HUES6 (cell line): ENCODE measurements around the gene SELPLG.

Experiments used
- H3K27ac ChIP-seq: 2 replicates; pipeline ENCODE4 v1.7.0; 2013; ENCODE audit warnings: low read depth, mild to moderate bottlenecking, low read length, inconsistent platforms
- H3K27me3 ChIP-seq: 2 replicates; pipeline ENCODE4 v1.6.1; 2013; ENCODE audit warnings: low read length; ENCODE audit not compliant: control insufficient read depth, insufficient read depth
- H3K36me3 ChIP-seq: 2 replicates; pipeline ENCODE4 v1.6.1; 2013; ENCODE audit warnings: low read length; ENCODE audit not compliant: control insufficient read depth, insufficient read depth
- H3K4me1 ChIP-seq: 2 replicates; pipeline ENCODE4 v1.6.1; 2013; ENCODE audit warnings: low read length; ENCODE audit not compliant: control insufficient read depth, insufficient read depth
- H3K4me3 ChIP-seq: 2 replicates; pipeline ENCODE4 v1.5.1; 2013; ENCODE audit warnings: low read depth, low read length
- H3K9ac ChIP-seq: one replicate; pipeline ENCODE4 v1.6.1; 2013; ENCODE audit warnings: mild to moderate bottlenecking, low read length
- H3K9me3 ChIP-seq: 2 replicates; pipeline ENCODE4 v1.6.1; 2013; ENCODE audit warnings: low read depth, low read length; ENCODE audit not compliant: control insufficient read depth, insufficient read depth

SELPLG gene, protein sequence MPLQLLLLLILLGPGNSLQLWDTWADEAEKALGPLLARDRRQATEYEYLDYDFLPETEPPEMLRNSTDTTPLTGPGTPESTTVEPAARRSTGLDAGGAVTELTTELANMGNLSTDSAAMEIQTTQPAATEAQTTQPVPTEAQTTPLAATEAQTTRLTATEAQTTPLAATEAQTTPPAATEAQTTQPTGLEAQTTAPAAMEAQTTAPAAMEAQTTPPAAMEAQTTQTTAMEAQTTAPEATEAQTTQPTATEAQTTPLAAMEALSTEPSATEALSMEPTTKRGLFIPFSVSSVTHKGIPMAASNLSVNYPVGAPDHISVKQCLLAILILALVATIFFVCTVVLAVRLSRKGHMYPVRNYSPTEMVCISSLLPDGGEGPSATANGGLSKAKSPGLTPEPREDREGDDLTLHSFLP

DNA sequence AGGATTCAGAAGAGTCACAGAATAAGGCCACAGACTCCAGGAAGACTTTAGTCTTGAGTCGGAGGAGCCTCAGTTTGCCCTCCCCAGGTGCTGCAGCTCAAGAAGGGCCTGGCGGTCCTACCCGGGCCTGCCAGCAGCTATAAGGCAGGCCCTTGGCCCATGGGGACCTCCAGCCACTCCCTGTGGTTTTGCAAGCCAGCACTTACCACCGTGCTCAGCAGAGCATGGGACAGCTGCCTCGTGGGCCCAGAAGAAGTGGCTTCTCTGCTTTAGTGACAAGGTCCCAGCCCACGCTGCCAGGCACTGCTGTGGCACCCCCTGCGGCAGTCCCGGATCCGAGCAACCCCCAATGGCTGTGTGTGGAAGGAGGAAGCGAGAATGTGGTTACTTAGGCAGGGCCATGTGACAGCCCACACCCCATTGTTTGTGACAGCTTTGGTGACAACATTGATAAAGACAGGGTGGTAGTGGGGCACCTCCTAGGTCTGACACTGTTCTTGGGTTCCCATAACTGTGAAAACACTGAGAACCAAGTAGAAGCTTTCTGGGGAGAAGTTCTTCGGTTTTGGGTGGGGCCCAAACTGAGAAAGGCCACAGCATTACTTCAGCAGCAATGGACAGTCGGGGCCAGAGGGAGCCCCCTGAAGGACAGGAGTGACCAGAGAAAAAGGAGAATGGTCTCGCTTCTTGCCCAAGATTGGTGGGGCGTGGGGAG, at the start of gene SELPLG:
SELPLG (minus strand) TSS at position 361 of the 715 bp plus-strand sequence. CDS start 9,587 bp downstream, outside the sequence.
- no peaks in the 10 kb centered on the region for H3K36me3 ChIP-seq
- H3K4me1 ChIP-seq = peaks cover 50% of the 10 kb centered on the region
- H3K27ac ChIP-seq = no peak within 1 kb of the TSS
- H3K9ac ChIP-seq = no peak within 1 kb of the TSS
- no peaks in the 10 kb centered on the region for H3K9me3 ChIP-seq
- H3K4me3 ChIP-seq = no peak within 1 kb of the TSS
- H3K27me3 ChIP-seq = no peaks in the 10 kb centered on the region

DNA sequence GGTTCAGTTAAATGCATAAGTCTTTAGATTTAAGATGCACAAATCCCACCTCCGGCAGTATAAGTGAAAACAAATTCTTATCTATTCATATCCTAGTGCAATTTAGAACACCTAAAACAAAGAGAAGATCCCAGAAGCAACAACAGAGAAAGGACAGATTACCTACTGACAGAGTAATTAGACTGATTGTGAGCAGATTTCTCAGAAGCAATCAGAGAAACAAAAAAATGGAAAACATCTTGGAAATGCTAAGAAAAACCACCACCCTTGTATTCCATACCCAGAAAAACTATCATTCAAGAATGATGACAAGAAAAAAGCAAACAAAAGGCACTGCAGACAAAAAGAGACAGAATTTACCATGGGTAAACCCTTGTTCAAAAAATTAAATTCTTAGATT, 47.6 kb upstream of the SELPLG start:
- Histone ChIP-seq H3K9me3 (no peaks in the 10 kb centered on the region), H3K27ac (no peak overlapping the region), H3K36me3 (peaks cover 16% of the 10 kb centered on the region), H3K9ac (no peak overlapping the region), H3K4me3 (no peak overlapping the region), H3K27me3 (no peaks in the 10 kb centered on the region), H3K4me1 (peaks cover 19% of the 10 kb centered on the region)

DNA sequence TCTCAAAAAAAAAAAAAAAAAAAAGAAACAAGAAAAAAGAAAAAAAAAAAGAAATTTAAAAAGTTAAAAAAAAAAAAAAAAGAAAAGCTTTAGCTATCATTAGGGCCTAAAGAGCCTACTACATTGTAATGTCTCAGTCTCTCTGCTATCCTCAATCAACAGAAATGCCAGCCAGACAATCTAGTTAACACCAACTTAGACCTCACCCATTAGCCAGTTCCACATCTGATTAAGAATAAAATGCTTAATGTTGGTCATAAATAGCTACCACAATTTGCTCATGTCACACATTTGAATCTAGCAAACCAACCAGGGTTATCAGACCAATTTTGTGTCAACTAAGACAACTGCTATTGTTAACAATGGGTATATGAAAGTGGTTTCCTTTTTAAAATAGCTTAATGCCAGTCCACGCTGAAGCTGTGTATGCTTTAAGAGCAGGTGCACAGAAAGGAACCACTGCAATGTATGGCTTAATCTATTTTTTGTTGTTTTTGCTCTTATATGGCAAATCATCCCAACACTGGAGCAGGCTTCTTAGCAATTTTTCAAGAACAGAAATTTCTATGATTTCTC, 45.5 kb upstream of the SELPLG start:
- Histone ChIP-seq H3K27ac (no peak overlapping the region), H3K36me3 (peaks cover 25% of the 10 kb centered on the region), H3K9ac (no peak overlapping the region), H3K4me3 (no peak overlapping the region), H3K4me1 (peaks cover 7% of the 10 kb centered on the region), H3K27me3 (no peaks in the 10 kb centered on the region), H3K9me3 (no peaks in the 10 kb centered on the region)

DNA sequence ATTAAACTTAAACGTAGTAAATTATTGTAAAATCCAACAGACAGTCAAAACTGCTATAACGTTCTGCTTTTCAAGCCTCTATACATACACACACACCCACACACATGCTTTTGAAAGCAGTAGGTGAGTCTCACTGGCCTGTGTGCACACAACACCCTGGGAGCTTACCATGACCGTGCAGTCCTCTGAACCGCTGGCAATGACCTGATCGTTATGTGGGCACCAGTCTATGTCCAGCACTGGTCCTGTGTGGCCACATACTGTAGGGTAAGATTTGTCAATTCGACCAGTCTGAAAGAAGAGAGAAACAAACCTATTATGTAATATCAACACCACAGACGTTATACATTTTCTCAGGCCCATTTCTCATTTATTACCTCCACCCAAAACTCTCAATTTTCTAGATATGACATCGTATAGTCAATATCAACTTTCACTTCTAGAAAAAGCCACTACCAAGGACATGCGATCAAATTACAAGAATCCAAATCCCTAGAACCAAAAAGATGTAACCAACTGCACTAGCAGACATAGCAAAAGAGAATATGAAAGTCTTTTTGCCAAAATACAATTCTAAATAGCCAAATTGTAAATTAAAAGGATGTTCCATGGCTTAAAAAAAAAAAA, 44.5 kb upstream of the SELPLG start:
- Histone ChIP-seq H3K9me3 (no peaks in the 10 kb centered on the region), H3K36me3 (peaks cover 27% of the 10 kb centered on the region)

DNA sequence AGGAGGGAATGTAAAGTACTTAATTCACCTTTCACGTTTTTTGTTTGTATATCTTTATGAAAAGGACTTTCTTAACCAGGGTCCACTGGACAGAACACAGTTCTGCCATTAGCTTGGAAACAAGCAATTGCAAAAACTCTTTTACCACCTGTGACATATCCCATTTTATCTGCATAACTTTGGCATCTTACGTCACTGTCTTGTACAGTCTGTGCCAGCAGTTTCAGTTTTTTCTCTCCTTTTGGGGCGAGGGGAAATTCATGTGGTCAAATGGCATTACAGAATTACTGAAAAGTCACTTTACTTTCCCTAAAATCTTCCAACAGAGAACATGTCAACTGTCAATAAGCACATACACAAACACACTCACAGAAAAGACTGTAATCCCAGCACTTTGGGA, 43.7 kb upstream of the SELPLG start:
- Histone ChIP-seq H3K27ac (no peak overlapping the region), H3K36me3 (peaks cover 33% of the 10 kb centered on the region), H3K9ac (no peak overlapping the region), H3K4me1 (no peaks in the 10 kb centered on the region), H3K4me3 (no peak overlapping the region), H3K9me3 (no peaks in the 10 kb centered on the region), H3K27me3 (no peaks in the 10 kb centered on the region)

More for the DNA sequence above, 44.5 kb upstream of the SELPLG start:
- no peak overlapping the region for H3K27ac ChIP-seq
- H3K27me3 ChIP-seq = no peaks in the 10 kb centered on the region
- no peaks in the 10 kb centered on the region for H3K4me1 ChIP-seq
- no peak overlapping the region for H3K9ac ChIP-seq
- H3K4me3 ChIP-seq = no peak overlapping the region

DNA sequence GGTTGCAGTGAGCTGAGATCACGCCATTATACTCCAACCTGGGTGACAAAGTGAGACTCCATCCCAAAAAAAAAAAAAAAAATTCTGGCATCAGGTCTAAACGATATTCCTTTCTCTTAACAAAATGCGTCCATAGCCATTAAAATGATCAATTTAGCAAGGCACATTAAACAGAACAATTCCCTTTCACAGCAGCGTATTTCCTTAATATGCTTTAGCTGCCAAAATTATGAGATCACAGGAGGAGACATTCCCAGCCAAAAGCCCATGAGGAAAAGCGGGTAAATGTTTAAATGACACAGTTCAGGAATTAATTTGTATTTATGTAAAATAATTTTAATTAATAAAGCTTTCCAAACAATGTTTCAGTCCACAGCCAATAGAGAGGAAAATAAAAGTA, 43.0 kb upstream of the SELPLG start:
- Histone ChIP-seq H3K4me3 (no peak overlapping the region), H3K9me3 (no peaks in the 10 kb centered on the region), H3K4me1 (no peaks in the 10 kb centered on the region), H3K36me3 (peaks cover 33% of the 10 kb centered on the region), H3K27me3 (no peaks in the 10 kb centered on the region), H3K27ac (no peak overlapping the region), H3K9ac (no peak overlapping the region)

DNA sequence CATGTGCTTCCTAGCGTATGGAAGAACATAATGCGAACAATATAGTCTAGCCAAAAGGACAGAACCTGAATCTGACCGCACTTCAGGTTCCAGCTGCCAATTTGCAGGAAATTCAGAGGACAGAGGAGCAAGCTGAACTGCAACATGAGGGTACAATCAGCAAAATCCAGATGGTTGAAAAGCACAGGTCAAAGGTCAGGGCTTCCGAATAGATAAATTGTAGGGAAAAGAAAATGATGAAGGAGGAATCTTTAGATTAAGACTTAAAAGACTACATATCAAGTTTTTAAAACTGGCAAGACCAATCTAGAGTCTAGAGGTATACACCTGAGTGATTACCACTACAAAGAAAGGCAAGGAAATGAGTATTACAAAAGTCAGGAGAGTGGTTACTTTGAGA, 42.1 kb upstream of the SELPLG start:
- Histone ChIP-seq H3K4me3 (no peak overlapping the region), H3K4me1 (no peaks in the 10 kb centered on the region), H3K9me3 (no peaks in the 10 kb centered on the region), H3K36me3 (peaks cover 33% of the 10 kb centered on the region), H3K27me3 (no peaks in the 10 kb centered on the region), H3K27ac (no peak overlapping the region), H3K9ac (no peak overlapping the region)

DNA sequence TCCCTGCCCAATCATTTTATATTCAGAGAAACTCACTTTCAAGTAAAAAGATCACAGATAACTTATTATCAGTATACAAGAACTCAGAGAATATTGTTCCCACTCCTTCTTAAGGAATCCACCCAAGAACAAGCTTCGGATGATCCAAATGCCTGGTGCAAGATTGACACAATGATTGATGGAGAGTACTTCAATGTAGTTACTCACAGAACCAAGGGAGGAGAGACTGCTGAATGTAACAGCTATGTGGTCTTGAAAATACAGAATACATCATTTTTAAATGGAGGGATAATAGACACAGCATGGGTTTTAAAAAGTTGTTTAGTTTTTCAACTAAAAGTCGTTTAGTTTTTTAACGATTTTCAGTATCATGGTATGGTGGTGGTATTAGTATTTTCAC, 38.4 kb upstream of the SELPLG start:
- no peak overlapping the region for H3K4me3 ChIP-seq
- no peaks in the 10 kb centered on the region for H3K9me3 ChIP-seq
- H3K4me1 ChIP-seq = peaks cover 12% of the 10 kb centered on the region
- H3K27ac ChIP-seq = no peak overlapping the region
- no peak overlapping the region for H3K9ac ChIP-seq
- H3K27me3 ChIP-seq = no peaks in the 10 kb centered on the region
- H3K36me3 ChIP-seq = peaks cover 22% of the 10 kb centered on the region

DNA sequence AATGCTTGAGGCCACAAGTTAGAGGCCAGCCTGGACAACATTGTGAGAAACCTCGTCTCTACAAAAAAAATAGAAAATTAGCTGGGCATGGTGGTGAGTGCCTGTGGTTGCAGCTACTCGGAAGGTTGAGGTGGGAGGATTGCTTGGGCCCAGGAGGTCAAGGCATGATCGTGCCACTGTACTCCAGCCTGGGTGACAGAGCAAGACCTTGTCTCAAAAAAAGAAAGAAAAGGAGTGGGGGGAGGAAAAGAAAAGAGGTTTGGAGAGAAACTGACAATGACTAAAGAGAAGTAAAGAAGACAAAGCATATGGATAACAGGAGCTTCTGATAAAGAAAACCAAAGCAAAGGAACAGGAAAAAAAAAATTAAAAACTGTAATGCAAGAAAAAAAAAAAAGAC, 37.4 kb upstream of the SELPLG start:
- Histone ChIP-seq H3K9me3 (no peaks in the 10 kb centered on the region), H3K27ac (no peak overlapping the region), H3K27me3 (no peaks in the 10 kb centered on the region), H3K9ac (no peak overlapping the region), H3K4me3 (no peak overlapping the region), H3K4me1 (peaks cover 13% of the 10 kb centered on the region), H3K36me3 (peaks cover 16% of the 10 kb centered on the region)

DNA sequence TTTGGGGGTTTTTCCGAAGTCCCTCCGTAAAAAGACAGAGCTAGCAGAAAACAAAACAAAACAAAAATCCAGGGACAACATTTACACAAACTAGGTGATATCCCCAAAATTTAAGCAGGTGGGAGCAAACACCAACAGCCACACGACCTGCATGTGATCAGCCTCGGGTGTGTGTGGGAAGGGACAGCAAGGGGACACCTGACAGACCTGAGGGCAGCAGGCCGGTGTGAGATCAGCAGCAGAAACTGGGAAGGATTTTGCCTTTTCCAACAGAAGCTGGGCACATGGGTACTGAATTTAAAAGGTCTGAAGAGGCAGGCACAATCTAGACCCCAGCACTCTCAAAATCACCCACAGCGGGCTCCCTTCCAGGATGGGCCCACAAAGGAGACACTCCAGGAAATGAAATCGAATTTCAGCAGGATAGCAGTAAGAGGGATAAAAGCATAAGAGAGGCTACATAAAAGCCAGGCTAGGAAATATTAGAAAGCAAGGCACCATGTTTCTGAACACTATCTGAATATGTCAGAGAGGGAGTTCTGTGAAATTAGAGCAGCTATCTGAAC, 36.5 kb upstream of the SELPLG start:
- H3K4me1 ChIP-seq = peaks cover 20% of the 10 kb centered on the region
- no peaks in the 10 kb centered on the region for H3K27me3 ChIP-seq
- H3K9ac ChIP-seq = no peak overlapping the region
- H3K27ac ChIP-seq = peak overlapping the region; percentile 22; the same call in 1 of the 2 replicates
- H3K36me3 ChIP-seq = peaks cover 12% of the 10 kb centered on the region; the same call in 1 of the 2 replicates
- no peak overlapping the region for H3K4me3 ChIP-seq
- no peaks in the 10 kb centered on the region for H3K9me3 ChIP-seq
